ENCODE data around the gene FGFR4.

Gene FGFR4

DNA sequence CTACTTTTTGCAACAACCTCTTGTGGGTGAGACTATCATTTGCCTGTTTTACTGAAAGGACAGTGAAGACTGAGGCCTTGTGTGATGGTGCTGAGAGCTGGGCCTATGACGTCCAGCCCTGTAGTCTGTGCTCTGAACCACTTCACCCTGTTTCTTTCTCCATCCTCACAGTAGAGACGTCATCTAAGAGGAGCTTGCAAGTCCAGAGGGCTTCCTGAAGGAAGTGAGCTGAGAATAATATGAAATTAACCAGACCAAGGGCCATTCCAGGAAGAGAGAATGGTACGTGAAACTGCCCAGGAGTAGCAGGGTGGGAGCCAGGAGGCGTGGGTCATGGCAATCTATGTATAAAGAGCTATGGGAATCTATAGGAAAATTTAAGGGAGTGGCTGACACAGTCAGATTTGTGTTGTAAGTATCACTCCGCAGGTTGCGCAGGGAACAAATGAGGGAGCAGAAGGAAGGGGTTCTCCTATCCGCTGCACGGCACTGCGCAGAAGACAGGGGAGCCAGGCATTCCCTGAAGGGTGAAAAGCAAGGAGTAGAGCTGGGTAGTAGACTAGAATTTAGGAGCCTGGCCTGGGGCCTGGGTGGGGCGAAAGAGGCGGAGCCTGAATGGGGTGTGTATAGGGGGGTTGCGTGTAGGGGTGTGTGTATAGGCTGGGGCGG is 596 bp upstream of the FGFR4 start:
- DNase-seq: no peak

DNA sequence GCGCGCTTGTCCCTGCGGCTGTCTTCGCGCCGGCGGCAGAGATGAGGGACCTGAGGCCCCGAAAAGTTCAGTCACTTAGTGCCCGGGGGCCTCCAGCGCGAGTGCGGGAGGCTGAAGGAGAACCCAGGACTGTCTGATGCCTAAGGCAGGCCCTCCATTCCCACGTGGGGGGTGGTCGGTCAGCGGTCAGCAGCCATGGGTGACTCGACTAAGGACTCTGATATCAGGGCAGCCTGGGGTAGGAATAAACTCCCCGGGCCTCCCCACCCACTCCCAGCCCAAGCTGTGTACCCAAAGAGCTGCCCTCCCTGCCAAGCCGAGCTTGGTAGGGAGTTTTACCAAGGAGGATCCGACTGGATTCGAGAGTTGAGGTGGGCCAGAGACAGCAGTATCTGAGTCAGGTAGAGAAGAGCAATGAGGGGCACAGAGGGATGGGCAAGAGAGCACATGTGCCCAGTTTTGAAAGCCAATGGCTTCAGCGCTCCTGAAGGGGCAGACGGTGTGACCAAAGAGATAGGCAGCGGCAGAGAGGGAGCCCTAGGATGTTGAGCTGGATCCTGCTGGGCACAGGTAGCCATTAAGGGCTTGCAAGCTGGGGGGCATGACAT is 787 bp downstream of the FGFR4 start:
- DNase-seq: no peak

GRCh38 chr5:177089127-177089526 is 2.4 kb downstream of the FGFR4 start:
- no peak for DNase-seq

- DNase-seq: no peak
Observed at GRCh38 chr5:177089825-177090641, 3.3 kb downstream of the FGFR4 start.

GRCh38 chr5:177090813-177091212 is 4.1 kb downstream of the FGFR4 start:
- DNase-seq: no peak

DNA sequence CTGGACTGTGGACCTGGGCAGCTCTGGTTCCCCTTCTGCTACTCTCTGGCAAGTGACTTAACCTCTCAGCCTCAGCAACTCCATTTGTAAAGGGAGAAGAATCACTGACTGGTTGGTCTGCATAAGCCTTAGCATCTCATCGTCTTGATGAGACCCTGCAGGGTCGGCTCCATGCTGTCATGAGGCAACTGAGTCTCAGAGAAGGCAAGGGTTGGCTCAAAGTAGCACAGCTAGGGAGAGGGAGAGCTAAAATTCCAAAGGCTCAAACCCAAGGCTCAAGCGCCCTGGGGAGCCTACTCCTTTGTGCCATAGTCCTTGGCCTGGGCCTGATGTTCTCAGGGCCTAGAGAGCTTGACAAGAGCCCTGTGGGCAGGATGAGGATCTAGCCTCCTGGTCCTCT is 4.5 kb downstream of the FGFR4 start:
- no peak for DNase-seq

- DNase-seq: no peak
Observed at GRCh38 chr5:177092178-177093081, 5.7 kb downstream of the FGFR4 start.

DNA sequence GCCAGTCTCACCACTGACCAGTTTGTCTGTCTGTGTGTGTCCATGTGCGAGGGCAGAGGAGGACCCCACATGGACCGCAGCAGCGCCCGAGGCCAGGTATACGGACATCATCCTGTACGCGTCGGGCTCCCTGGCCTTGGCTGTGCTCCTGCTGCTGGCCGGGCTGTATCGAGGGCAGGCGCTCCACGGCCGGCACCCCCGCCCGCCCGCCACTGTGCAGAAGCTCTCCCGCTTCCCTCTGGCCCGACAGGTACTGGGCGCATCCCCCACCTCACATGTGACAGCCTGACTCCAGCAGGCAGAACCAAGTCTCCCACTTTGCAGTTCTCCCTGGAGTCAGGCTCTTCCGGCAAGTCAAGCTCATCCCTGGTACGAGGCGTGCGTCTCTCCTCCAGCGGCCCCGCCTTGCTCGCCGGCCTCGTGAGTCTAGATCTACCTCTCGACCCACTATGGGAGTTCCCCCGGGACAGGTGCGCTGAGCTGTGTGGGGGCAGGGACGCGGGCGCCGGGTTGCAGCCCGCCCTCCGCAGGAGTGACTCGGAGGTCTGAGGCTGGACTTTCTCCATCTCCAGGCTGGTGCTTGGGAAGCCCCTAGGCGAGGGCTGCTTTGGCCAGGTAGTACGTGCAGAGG is 6.5 kb downstream of the FGFR4 start:
- DNase-seq: no peak

- DNase-seq: no peak
Observed at GRCh38 chr5:177093803-177094202, 7.1 kb downstream of the FGFR4 start.

- no peak for DNase-seq
Observed at GRCh38 chr5:177094224-177095087, 7.7 kb downstream of the FGFR4 start.

- no peak for DNase-seq
Observed at GRCh38 chr5:177095088-177095669, 8.5 kb downstream of the FGFR4 start.

DNA sequence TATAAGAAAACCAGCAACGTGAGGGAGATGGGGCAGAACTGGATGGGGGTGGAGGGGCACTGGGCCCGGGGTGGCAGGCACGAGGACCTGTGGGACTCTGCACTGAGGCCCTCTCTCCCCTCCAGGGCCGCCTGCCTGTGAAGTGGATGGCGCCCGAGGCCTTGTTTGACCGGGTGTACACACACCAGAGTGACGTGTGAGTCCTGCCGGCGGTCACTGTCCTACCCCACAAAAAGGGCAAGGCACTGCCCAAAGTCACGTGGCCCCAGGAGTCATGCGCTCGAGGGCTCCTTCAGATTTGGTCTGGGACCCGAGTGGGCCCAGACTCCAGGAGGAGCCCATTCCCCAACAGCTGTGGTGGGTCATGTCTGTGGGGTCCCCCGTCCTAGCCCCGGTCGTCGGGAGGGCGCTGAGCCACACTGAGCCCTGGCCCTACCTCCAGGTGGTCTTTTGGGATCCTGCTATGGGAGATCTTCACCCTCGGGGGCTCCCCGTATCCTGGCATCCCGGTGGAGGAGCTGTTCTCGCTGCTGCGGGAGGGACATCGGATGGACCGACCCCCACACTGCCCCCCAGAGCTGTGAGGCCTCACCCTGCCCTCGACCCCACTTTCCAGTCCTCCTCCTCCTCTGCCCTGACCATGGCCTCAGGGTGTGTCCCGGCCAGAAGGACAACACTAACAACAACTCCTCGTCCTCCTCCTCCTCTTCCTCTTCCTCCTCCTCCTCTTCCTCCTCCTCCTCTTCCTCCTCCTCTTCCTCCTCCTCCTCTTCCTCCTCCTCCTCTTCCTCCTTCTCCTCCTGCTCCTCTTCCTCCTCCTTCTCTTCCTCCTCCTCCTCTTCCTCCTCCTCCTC is 9.7 kb downstream of the FGFR4 start:
- DNase-seq: no peak

DNA sequence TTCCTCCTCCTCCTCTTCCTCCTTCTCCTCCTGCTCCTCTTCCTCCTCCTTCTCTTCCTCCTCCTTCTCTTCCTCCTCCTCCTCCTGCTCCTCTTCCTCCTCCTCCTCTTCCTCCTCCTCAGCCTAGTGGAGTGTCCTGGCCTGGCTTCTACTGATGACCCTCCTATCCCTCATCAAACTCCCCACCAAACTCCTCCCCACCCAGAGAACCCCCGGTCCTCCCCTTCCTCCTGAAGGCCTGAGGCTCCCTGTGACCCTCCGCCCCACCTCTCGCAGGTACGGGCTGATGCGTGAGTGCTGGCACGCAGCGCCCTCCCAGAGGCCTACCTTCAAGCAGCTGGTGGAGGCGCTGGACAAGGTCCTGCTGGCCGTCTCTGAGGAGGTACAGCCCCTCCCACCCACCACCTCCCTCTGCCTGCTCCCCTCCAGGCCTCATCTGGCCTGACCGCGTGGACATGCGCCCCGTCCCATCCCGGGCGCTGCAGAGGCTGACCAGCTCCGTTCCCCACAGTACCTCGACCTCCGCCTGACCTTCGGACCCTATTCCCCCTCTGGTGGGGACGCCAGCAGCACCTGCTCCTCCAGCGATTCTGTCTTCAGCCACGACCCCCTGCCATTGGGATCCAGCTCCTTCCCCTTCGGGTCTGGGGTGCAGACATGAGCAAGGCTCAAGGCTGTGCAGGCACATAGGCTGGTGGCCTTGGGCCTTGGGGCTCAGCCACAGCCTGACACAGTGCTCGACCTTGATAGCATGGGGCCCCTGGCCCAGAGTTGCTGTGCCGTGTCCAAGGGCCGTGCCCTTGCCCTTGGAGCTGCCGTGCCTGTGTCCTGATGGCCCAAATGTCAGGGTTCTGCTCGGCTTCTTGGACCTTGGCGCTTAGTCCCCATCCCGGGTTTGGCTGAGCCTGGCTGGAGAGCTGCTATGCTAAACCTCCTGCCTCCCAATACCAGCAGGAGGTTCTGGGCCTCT is 10.6 kb downstream of the FGFR4 start:
- DNase-seq: no peak

DNA sequence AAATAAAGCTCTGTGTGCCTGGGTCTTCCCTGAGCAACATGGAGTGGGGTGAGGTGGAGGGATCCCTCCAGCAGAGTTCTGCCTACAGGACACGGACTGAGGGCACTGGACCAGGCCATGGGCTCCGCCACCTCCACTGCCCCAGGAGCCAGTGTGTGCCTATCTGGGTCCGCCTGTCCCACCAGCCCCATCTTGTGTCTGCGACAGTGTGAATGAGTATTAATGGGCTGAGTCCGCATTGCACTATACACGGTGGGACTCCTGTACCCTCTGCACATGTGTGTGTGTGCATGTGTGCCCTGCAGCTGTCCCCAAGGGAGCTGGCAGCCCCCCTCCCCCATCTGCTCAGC is 11.4 kb downstream of the FGFR4 start:
- DNase-seq: no peak

DNA sequence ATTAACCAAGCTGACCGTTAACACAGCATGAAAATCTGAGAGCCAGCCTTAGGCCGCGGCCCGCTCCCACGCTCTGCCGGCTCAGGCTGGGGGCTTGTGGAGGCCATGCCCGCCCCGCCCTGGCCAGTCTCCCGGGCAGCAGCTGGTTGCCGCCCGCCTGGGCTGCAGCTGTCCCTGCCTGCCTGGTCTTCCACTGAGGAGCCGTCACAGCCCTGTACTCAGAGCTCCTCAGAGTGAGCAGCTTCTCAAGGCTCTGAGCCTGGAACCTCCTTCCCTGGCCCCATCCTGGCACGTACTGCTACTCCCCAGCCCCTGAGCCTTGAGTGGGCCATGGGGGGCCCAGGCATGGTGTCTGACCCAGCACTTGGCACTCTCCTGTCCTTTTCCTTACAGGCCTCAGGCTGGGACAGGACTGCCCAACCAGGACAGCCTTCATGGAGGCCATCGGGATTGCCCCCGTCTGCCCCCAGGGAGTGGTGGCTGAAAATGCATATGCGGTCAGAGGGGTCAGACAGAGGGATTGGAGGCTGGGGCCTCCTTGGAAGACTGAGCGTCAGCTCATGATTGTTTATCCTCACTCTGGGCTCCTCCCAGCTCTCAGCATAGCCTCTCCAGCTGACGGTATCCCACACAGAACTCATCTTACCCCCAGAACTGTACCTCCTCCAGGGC is 11.9 kb downstream of the FGFR4 start:
- DNase-seq: no peak

DNA sequence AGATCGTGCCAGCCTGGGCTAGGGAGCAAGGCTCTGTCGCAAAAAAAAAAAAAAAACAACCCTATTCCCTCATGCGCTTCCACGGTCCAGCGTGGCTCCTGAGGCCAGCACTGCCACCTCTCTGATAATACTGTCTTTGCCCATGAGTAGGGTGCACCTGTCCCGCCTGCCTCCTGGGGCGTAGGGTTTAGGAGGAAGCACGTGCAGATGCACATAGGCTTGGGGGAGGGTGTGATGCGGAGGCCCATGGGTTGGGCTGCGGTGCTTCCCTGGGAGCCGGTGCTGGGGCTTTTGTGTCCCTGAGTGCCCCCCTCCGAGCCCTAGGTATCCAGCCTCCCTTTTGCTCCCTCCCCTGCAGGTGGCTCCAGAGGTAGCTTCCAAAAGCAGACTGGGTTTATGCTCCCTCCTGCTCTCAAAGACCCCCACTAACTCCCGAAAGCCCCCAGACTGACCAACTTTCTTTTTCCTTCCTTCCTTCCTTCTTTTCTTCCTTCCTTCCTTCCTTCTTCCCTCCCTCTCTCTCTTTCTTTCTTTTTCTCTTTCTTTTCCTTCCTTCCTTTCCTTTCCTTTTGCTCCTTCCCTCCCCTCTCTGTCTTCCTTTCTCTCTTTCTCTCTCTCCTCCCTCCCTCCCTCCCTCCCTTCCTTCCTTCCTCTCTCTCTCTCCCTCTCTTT is 12.8 kb downstream of the FGFR4 start:
- DNase-seq: no peak

DNA sequence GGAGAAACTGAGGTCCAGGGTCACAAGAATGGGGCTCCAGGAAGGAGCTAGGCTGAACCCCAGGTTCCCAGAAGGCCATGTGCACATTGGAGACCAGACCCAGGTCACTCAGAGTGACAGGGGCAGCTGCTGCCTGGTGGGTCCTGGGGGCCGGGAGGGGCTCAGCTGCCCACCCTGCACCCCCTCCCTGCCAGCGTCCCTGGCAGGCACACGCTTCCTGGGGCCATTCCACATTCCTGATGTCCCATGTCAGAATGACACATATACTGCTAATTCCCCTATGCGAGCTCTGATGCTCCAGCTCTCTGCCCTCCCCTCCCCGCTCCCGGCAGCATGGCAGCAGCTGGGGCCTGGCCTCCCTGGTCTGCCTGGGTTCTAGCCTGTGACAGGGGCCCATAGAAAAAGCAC is 14.0 kb downstream of the FGFR4 start:
- no peak for DNase-seq
